HG02970 (cell line): ENCODE measurements around the gene GLIS1.

ENCODE experiments used
- ATAC-seq: cut with Tn5 transposase; IDR thresholded peaks from one replicate; pipeline ENCODE4 v1.9.1; 2021; ENCODE audit warnings: mild to moderate bottlenecking, moderate library complexity, moderate number of reproducible peaks; ENCODE audit not compliant: unreplicated experiment, low FRiP score

GLIS1 gene

GRCh38 chr1:53737648-53738204 lies 1.2 kb downstream of the GLIS1 start:
- ATAC-seq = no peak

DNA sequence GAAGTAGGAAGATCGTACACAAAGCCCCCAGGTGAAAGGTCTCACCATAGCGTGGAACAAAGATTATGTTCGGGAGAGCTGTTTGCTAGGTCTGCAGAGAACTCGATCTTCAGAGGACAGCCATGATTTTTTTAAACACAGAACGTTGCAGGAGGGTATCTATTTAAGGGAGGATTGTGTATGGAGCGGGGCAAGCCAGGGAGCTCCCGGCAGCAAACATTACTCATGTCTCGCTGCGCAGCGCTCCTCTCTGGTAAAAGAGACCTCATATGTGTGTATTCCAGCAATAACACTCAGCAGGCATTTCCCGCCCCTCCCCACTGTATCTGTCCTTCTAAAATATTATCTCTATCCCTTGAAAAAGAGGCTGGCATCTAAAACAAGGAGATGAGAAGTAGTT lies 2.7 kb downstream of the GLIS1 start:
- ATAC-seq = no peak

DNA sequence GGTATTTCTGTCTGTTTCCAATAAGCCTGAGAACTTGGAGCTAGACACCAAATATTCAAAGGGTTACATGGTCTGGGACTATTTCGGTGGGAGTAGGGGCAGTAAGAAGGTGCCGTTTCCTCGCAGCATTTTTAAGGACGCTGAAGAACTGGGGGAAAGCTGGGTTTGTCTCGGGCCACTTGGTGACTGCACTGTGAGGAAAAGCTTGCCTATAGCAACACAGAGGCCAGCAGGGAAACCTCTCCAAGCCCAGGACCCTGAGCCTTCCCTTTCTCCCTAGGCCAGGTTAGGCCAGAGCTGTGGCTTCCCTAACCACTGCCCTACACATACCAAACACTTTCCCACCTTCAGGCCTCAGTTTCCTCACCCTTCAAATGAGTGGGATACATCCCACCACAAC lies 3.3 kb downstream of the GLIS1 start:
- no peak for ATAC-seq

GRCh38 chr1:53735261-53735660 lies 3.7 kb downstream of the GLIS1 start:
- ATAC-seq = no peak

- no peak for ATAC-seq
Observed at GRCh38 chr1:53734650-53735211, 4.2 kb downstream of the GLIS1 start.

- ATAC-seq = no peak
Observed at GRCh38 chr1:53733975-53734649, 4.9 kb downstream of the GLIS1 start.

- ATAC-seq = no peak
Observed at GRCh38 chr1:53733447-53733931, 5.5 kb downstream of the GLIS1 start.

DNA sequence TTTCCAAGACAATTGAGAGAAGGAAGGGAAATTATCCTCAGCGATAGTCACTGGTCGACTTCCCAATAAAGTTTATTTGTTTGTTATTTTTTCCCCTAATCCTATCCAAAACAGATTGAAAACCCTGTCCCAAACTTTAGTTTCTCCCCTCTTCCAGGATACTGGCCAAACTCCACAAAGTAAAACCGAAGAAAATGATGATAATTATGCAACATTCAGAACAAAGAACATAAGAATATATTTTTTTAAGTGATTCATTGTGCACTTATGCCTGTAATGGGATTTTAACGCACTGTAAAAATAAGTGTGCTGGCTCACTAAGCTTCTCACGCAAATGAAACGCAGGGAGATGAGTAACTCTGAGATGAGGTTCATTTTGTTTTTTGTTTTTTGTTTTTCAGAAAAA lies 6.0 kb downstream of the GLIS1 start:
- no peak for ATAC-seq

DNA sequence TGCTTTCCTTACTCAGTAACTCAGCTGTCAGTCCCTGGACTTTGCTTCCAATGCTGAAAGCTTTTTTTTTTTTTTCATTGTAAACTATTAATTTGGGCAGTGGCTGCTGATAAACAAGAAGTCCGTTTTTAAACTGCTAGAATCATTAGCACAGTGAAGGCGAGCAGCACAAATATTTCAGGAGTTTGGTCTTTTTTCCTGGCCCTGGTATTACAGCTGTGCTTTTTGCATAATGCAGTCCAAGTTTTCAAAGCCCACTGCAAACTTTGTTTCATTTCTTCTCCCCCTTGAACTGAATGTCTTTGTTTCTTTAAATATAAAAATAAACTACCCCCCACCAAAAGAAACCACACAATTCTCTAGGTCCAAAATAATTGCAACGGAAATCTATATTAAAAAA lies 6.6 kb downstream of the GLIS1 start:
- ATAC-seq = no peak

DNA sequence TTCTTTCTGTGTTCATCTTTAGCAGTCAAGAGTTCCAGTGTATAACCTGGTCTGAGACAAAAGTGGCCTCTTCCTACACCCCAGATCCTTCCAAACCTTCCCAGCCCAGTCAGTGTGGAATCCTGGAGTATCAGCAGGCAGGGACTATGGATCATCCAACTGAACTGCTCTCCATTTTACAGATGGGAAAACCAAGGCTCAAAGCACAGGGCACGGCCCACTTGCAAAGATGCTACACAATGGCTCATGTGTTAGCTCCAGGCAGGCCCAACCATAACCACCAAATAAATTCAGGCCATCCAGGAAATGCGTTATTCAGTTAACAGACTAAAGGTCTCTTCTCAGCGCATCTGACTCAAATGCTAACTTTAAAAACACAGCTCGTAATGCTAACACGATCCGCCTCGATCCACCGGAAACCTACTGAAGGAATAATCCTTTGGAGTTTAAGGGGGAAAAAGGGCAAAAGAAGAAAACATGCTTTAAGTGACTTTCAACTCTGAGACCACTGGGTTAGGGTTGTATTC lies 7.1 kb downstream of the GLIS1 start:
- ATAC-seq = no peak

DNA sequence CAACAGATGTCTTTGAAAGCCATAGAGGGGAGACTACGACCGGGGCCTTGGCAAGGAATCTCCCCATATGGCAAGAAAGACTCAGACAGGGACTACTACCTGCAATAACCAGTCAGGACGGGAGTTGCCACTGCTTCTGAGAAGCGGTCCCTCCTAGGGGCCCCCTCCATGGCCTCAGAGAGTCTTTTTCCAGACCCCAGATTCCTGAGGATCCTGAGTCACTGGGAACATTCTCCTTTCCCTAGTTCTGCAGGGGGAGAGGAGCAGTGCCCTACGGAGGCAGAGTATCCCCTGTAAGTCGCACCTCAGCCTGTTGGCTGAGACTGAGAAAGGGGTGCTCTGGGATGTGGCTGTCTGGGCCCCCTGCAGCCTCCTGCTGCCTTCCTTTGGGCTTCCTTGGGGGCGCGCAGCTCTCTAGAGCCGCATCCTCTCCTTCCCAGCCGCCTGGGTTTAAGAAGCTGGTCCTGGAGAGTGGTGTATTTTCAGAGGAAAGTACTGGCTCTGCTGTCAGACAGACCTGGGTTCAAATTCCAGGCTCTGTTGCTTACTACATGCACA lies 7.8 kb downstream of the GLIS1 start:
- no peak for ATAC-seq

DNA sequence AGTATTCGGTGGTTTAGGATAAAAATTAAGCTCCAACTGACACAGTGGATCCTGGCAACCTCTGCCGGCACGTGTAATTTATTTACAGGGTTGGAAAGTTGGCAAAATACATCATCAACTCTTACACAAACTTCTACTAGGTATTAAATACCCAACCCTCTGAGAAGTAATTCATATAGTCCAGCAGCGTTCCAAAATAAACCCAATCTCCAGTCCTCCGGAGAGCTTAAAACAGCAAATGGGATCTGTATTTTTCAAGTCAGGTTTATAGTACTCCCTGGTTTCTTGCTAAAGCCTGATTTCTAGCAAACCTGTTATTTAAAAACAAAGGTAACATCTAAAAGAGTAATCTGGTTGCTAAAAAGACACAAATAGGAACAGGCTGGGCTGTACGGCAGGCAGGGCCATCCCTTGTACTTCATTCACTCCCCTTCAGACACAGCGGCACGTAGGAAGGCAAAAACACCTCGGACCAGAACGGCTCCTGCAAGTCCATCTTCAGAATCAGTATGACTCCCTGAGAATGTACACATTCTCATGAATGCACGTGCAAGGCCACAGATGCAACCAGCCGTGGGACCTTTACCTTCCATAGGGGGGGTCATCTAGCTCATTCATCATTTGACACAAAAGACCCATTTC lies 8.6 kb downstream of the GLIS1 start:
- ATAC-seq = no peak

- no peak for ATAC-seq
Observed at GRCh38 chr1:53729456-53730223, 9.3 kb downstream of the GLIS1 start.

DNA sequence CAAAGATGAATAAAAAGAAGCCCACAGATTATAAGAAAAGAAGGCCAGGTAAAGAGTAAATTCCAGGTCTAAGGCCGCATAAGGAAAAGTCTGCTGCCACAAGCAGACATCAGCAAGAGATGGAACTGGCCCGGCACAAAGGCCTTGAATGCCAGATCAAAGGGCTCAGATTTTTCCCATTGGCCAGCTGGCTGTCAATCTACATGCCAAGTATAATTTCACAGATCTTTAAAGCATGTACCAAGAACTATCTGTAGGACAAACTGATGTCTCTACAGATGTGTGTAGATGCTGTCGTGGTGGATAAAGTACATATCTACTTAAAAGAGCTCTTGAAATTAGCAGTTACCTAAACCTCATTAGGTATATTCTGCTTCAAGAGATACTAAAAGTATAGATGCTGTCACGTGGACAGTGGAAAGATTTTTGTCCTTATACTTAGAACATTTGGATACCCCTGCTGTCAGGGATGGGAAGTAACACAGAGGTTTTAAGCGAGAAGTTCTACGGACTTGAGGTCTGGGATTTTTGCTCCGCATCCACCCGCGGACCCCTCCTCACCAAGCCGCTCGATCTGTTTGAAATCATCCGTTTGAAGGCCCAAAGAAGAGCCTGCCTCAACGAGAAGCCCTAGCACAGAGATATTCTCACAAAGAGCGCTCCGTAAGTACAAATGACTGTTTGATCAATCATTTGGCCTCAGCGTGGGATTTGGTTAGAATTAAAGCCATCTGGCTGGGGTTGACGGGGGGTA lies 10.1 kb downstream of the GLIS1 start:
- ATAC-seq = no peak

DNA sequence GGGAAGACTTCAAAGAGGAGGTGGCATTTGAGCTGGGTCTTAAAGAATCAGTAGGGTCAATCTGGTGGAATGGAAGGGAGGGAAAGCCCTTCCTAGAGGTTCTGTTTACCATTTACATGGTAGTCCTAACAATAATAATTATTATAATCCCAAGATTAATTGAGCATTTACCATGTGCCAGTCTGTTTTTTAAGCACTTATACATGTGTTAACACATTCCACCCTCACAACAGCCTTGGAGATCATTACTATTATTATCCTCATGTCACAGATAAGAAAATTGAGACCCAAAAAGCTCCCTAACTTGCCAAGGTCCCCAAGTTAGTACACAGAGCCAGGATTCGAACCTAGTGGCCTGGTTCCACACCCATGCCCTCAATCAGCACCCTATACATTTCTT lies 10.8 kb downstream of the GLIS1 start:
- no peak for ATAC-seq

DNA sequence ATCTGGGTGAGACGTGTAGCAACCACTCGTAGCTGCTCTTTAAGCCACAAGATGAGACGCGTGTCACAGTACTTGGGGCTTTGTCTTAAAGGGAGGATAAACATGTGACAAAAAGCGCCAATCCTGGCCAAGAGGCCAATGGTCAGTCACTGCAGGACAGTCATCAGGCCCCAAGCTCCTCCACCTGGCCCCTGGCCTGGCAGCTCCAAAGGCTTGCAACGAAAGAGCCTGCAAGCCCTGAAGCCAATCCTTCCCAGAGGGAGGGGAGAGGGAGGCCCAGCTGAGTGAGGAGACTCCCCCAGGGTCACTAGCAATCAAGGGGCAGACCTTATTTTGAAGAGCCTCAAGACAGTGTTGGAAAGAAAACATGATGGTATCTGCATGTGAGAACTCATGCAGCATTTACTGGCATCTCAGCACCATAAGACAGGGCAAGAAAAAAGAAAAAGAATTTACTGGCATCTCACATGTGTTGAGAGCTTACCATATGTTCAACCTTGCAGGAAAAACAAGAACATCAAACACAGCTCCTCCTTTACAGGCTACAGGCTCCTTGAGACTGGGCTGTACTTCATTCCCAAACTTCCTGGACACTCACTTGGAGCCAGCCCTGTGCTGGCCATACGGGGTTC lies 11.4 kb downstream of the GLIS1 start:
- ATAC-seq = no peak

DNA sequence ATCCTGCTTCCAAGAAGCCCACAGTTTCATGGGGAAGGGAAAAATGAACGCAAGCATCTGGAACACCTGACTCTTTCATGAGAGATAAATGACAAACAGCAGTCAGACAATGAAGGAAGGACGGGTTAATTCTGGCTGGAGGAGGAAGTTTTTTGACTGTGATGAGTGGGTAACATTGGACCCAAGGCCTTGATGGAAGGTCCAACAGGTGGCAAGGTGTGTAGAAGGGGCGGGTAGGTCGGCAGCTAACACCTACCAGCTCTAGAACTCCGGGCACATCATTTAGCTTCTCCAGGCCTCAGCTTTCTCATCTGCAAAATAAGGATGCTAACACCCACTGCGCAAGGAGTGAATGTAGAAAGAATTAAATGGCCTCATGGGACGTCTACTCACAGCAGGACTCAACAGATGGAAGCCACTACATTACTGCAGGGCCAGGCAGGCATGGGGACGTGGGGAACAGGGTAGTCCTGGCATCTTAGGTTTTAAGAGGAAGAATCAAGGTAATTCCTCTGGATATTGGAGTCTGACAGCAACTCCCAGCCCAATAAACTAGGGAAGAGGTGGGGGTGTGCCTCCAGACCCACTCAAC lies 12.9 kb downstream of the GLIS1 start:
- ATAC-seq = no peak

DNA sequence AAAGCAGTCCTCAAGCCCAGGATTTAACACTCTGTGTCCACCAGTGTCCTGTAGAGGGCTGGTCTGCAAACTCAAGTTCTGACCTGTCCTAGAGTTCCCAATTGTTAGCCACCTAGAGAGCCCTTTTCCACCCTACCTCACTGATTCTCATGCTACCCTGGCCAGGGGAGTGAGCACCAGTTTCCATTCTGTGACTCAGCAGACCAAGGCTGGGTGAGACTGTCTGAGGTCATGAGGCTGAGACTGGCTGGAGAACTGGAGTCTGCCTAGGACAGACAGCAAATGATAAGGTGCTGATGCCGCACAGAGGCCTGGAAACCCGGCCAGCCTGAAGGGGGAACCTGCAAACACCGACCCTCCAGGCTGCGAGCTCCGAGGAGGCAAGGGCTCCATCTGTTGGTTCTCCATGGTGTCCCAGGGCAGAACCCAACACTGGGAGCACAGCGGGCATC lies 13.7 kb downstream of the GLIS1 start:
- no peak for ATAC-seq

- ATAC-seq = no peak
Observed at GRCh38 chr1:53722025-53722424, 16.9 kb downstream of the GLIS1 start.
